ENCODE results near the gene CAND2. TPM values are rescaled to one million over a fixed set of nuclear protein-coding genes. Genes with fewer than 3 reads are reported as not detected.

CAND2 gene
- total and polyA plus RNA-seq, 10 of the 15 experiments (the other 5 are each of a cell fraction or from before 2014, with no cell fraction given) = 0.03 to 1.9 (median 0.52) TPM

- no peak overlapping the region for H2AFZ ChIP-seq (ENCODE audit: control insufficient read depth, low read depth, low read length)
- no peak overlapping the region for H3K4me3 ChIP-seq
- 31% methylated on average over 2 of the region's 2 CpGs for WGBS (ENCODE audit: insufficient coverage, insufficient replicate concordance, low lambda C conversion rate, missing lambda C conversion rate)
- RAD21 ChIA-PET (ENCODE audit: unreplicated experiment) = no interaction called here
- no peaks in the 10 kb centered on the region for H4K20me1 ChIP-seq (ENCODE audit: control insufficient read depth, insufficient read depth)
- CTCF ChIA-PET = no interaction called here
- TF ChIP-seq PAX5 (IDR thresholded peaks at IDR 0.05; ENCODE audit: borderline replicate concordance, low read depth, low read length) = no peak
- no peak for TF ChIP-seq EZH2 (IDR thresholded peaks at IDR 0.05; ENCODE audit: borderline replicate concordance, control insufficient read depth, low read depth, low read length)
- TF ChIP-seq, protein P1, sequence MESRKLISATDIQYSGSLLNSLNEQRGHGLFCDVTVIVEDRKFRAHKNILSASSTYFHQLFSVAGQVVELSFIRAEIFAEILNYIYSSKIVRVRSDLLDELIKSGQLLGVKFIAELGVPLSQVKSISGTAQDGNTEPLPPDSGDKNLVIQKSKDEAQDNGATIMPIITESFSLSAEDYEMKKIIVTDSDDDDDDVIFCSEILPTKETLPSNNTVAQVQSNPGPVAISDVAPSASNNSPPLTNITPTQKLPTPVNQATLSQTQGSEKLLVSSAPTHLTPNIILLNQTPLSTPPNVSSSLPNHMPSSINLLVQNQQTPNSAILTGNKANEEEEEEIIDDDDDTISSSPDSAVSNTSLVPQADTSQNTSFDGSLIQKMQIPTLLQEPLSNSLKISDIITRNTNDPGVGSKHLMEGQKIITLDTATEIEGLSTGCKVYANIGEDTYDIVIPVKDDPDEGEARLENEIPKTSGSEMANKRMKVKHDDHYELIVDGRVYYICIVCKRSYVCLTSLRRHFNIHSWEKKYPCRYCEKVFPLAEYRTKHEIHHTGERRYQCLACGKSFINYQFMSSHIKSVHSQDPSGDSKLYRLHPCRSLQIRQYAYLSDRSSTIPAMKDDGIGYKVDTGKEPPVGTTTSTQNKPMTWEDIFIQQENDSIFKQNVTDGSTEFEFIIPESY (IDR thresholded peaks at IDR 0.05) = no peak
- TF ChIP-seq, protein P2, sequence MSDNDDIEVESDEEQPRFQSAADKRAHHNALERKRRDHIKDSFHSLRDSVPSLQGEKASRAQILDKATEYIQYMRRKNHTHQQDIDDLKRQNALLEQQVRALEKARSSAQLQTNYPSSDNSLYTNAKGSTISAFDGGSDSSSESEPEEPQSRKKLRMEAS (IDR thresholded peaks at IDR 0.05; ENCODE audit: low read depth, low read length) = no peak
- no peak for TF ChIP-seq KDM1A (IDR thresholded peaks at IDR 0.05; ENCODE audit: borderline replicate concordance)
- no peak for TF ChIP-seq RFX5 (IDR thresholded peaks at IDR 0.05; ENCODE audit: low read depth, low read length)
- TF ChIP-seq GATAD2B (conservative IDR thresholded peaks at IDR 0.05; ENCODE audit: low read depth) = no peak
- no peak for TF ChIP-seq ZNF622 (IDR thresholded peaks at IDR 0.05)
- no peak for TF ChIP-seq EGR1 (IDR thresholded peaks at IDR 0.05; ENCODE audit: borderline replicate concordance in 1 of 2, low read depth in 2 of 2, low read length in 2 of 2)
- no peaks in the 10 kb centered on the region for H3K27me3 ChIP-seq (replicated peaks in 1 of 2; ENCODE audit: control insufficient read depth in 2 of 2, insufficient read depth in 2 of 2, low read length in 1 of 2)
- H3K79me2 ChIP-seq (ENCODE audit: control insufficient read depth, insufficient read depth, low read length) = no peaks in the 10 kb centered on the region
- H3K9ac ChIP-seq (ENCODE audit: control insufficient read depth, insufficient read depth, low read length) = no peak overlapping the region
- no peak overlapping the region for H3K4me2 ChIP-seq (ENCODE audit: control insufficient read depth, insufficient read depth)
- SMC1A ChIA-PET (ENCODE audit: uncharacterized antibody, unreplicated experiment) = no interaction called here
- H3K4me1 ChIP-seq (ENCODE audit: control insufficient read depth, insufficient read depth, low read length) = no peaks in the 10 kb centered on the region
- DNase-seq (ENCODE audit: low read depth, low spot score) = no peak
- no peak for FAIRE-seq
- intact Hi-C loops (cut with micrococcal nuclease; ENCODE audit: unreplicated experiment) = no loop called here
- ATAC-seq = no peak
- no TSS peak for BruUV-seq (replicated peaks)
- H3K9me3 ChIP-seq (replicated peaks; ENCODE audit: control insufficient read depth, insufficient read depth, low read length) = peaks cover 7% of the 10 kb centered on the region; the same call in 2 of the 3 replicates
- no peaks in the 10 kb centered on the region for H3K36me3 ChIP-seq (ENCODE audit: control insufficient read depth in 2 of 2, insufficient read depth in 2 of 2, low read length in 1 of 2)
- POLR2A ChIA-PET = no interaction called here
- H3K27ac ChIP-seq (ENCODE audit: control insufficient read depth, insufficient read depth) = no peak overlapping the region
- in situ Hi-C loops (cut with MboI) = no loop called here
Measured at GRCh38 chr3:12769761-12770160, 26.7 kb upstream of the CAND2 start.

All from GM12878 (cell line).